GOT3 (cell line): ENCODE results near the gene TGM5.
"Not testable (repeated sequence)": the region's sequence is repeated elsewhere in the genome, so short reads cannot be mapped to it uniquely, and the experiment has no call there.

Experiments
- DNase-seq: peaks from one replicate; lab custom pipeline; 2025; ENCODE audit warnings: mixed read lengths; lab: John Stamatoyannopoulos, UW

TGM5 gene, protein sequence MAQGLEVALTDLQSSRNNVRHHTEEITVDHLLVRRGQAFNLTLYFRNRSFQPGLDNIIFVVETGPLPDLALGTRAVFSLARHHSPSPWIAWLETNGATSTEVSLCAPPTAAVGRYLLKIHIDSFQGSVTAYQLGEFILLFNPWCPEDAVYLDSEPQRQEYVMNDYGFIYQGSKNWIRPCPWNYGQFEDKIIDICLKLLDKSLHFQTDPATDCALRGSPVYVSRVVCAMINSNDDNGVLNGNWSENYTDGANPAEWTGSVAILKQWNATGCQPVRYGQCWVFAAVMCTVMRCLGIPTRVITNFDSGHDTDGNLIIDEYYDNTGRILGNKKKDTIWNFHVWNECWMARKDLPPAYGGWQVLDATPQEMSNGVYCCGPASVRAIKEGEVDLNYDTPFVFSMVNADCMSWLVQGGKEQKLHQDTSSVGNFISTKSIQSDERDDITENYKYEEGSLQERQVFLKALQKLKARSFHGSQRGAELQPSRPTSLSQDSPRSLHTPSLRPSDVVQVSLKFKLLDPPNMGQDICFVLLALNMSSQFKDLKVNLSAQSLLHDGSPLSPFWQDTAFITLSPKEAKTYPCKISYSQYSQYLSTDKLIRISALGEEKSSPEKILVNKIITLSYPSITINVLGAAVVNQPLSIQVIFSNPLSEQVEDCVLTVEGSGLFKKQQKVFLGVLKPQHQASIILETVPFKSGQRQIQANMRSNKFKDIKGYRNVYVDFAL

DNA sequence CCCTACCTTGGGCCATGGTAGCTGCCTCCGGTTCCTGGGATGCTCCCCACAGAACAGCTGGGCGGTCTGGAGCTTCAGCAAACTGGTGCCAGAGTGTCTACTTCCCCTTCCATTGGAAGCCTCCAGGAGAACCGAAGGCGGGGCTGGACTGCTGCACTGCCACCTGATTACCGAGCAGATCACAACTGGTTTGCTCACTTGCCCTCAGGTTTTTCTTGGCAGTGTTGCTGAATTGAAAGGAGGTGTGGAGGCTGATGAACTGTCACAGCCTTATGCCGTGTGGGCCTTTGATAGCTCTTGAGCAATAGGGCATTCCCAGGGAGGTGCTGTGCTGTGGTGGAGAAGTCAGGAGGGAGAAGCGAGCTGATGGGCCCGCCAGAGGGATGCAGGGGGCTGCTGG is at the start of gene TGM5:
Gene TGM5 (minus strand): TSS at position 95 of the 400 bp plus-strand sequence. CDS start 79 bp downstream, at position 16.
- no peak for DNase-seq

DNA sequence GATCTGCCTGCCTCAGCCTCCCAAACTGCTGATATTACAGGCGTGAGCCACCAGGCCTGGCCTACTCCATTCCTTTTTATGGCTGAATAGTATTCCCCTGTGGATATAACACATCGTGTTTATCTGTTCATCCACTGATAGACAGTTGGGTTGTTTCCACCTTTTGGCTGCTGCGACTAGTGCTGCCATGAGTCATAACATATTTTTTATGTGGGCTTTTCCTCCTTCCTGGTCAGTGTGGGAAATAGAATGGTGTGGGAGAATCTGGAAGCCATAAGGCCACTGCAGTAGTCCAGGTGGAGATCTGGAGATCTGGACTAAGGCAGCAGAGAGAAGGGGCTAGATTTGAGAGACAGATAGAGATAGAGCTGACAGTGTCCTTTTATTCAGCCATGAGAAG is 47.4 kb upstream of the TGM5 start:
- no peak for DNase-seq

DNA sequence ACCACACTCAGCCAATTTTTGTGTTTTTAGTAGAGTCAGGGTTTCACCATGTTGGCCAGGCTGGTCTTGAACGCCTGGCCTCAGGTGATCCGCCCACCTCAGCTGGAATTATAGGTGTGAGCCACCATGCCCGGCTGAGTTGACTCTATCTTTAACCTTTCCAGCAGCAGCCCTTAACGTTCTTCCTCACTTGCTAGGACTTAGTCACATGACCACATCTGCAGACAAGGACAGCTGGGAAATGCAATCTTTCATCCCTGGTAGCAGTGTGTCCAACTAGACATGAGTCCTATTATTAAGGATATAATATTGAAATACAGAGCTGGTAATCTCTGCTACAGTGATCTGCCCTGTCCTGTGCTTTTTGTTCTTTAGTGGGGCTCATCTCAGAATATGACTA is 45.6 kb upstream of the TGM5 start:
- no peak for DNase-seq

DNA sequence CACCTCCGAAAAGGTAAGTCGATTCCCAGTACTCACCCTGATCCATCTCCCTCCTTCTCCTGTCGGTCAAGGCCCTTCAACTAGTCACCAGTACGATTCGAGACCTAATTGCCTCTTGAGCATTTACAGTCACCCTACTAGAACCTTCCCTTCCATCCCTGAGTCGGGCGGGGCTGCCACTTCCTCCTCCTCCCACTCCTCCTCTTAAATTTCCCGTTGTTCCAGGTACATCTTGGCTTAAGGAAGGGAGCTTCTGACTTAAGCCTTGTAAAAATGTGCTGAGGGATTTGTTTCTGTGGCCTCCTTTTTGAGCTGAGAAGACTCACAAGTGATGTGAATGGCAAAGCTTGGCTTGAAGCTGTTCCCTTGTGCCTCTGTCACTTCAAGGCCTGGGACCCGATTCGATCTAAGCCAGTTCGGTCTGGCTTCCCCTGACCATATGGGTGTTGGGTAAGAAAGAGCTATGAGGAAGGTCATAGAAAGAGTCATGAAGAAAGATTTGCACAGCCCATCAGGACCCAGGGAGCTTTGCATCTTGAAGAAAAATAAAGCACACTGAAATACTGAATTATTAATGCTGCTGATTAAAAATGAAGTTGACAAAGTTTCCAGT is 35.6 kb upstream of the TGM5 start, which contains the start of gene TGM7:
Gene TGM7 (minus strand): TSS at position 51 of the 613 bp plus-strand sequence.
- no peak for DNase-seq

DNA sequence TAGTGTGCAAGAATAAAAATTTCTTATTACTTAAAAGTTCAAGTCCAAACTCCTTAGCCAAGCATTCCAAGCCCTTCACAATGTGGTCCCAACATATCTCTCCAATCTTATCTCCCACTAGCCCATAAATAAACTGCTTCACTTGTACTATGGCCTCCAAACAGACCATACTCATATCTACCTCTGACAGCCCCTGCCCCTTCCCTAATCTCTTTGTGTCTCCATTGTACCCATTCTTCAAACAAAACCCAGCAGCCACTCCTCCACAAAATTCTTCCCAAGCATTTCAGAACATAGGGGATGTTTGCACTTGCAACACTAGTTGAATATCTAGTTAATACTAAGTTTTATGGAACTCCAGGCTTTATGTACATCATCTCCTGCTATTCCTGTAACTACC is 33.2 kb upstream of the TGM5 start:
- DNase-seq = no peak

DNA sequence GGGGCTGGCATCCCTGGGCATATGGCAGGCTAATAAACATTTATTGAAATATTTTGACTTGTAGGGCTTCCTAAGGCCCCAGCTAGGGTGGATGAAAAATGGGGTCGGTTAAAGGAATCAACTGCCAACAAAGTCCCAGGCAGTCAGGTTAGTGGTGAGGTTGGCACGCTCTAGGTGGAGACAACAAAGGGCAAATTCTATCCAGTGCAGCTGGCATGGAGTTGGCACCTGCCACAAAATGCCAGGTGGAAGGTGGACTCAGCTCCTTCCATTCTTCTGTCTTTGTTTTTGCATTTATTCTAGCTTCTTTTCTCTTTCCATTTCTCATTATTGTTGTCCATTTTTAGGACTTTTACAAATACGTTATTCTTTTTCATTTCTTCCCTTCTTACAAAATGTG is 32.7 kb upstream of the TGM5 start:
- no peak for DNase-seq

DNA sequence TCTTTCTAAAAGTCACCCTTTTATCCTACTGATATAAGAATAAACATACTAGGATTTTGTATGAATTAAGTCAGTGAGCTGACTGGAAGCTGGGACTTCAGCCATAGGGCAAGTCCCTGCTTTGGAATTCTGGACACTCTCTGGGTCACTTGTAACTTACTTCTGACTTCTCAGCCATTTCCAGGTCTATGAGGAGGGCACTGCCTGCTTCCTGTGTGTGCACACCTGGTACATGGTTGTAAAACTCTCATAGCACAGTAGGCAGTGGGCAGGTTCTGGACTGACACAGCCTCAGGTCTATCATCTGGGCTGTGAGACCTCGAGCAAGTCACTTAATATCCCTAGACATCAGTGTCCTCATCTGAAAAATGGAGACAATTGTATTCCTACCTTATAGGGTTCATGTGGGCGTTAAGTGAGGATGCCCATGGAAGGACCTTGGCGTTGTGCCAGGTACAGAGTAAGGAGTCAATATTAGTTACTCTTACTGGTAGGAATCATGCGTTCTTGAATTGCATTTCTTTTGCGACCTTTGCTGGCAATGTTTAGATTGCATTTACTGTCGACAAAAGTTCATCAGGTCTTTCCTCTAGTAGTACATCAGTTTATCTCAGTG is 27.5 kb upstream of the TGM5 start:
- no peak for DNase-seq

DNA sequence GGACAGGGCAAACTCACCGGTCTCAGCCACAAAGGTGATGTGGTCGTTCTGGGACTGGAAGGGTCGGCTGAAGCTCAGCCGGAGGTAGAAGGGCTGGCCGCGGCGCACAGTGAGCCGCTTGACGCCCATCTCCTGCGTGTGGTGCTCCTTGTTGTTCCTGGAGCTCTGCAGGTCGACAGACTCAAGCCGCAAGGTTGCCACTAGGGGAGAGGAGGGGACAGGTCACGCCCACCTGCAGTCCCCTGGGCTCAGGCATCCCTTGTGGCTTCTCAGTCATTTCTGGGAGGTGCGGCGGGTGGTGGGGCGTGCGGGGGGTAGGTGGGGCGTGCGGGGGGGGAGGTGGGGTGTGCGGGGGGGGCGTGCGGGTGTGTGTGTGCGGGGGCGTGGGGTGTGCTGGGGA is 26.7 kb upstream of the TGM5 start:
- DNase-seq = no peak

DNA sequence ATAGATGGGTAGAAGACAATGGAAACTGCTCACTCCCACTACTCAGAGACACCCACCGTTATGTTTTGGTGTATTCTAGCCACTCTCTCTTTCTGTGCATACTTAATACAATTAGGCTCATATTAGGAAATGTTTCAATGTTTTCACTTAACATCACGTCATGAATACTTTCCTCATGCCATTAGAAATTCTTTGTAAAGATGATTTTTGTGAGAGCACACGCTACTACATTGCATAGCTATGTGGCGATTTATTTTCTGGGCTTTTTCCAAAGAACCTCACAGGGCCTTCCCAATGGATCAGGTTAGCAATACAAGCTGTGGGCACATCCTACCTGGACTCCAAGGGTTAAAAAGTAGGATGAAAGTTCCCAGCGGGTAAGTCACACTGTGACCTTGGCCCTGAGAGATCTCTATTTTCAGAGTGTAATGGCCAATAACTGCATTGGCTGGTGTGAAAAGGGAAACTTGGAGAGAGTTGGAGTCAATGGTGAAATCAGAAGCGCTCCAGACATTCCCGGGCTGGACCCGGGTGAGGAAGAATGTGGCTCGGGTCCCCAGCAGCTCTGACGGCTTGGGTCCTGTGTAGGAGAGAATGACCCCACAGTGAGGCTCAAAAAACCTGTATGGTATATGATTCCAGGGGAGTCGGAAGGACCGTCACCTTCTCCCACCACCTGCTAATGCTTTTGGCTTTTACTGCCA is 25.8 kb upstream of the TGM5 start:
- DNase-seq = no peak

DNA sequence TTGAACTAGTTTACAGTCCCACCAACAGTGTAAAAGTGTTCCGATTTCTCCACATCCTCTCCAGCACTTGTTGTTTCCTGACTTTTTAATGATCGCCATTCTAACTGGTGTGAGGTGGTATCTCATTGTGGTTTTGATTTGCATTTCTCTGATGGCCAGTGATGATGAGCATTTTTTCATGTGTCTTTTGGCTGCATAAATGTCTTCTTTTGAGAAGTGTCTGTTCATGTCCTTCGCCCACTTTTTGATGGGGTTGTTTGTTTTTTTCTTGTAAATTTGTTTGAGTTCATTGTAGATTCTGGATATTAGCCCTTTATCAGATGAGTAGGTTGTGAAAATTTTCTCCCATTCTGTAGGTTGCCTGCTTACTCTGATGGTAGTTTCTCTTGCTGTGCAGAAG is 22.9 kb upstream of the TGM5 start:
- not testable (repeated sequence) for DNase-seq

DNA sequence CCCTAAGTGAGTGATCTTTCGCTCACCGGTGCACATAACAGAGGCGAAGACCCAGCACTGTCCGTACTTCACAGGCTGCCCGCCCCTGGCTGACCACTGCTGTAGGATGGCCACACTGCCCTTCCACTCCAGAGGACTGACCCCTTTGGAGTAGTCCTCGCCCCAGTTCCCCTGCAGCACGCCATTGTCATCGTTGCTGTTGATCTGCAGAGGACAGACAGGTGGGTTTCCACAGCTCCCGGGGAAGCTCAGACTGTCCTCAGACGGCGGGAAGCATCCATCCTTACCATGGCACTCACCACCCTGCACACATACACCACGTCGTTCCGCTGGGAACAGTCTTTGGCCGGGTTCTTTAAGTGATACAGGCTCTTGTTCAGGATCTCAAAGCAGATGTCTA is 20.5 kb upstream of the TGM5 start:
- DNase-seq = no peak

DNA sequence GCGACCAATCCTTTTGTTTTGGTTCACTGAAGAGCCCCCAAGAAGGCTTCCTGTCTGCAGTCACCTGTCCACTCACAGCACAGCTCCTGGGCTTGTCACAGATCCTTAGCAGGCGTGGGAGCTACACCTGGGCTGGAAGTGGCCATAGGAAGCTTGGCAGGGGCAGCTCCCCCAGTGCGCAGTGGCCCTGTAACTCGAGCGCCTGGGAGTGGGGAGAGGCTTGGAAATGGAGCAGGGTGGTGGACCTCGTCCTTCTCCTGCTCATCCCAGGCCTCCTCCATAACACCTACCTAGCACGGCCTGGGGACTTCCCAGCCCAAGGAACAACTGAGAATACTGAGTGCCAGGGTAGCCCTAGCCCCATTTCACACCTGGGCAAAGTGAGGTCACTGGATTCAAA is 19.3 kb upstream of the TGM5 start:
- no peak for DNase-seq

DNA sequence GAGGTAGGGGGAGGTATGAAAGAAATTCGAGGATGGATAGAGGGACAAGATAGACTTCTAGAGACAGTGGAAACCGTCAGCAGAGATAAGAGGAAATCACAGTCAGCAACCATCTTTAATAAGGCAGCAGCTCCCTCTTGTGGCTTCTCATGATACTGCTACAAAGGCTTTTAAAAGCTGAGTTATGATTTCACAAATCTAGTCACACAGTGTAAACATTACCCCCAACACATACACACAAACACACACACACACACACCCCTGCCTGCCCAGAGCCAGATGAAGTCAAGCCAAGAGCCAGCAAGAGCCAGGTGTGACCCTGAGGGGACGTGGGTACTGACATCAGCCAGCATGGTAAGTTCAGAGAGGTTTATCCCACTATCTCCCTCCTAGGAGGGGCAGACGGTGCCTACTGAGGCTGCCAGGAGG is 18.9 kb upstream of the TGM5 start:
- no peak for DNase-seq

DNA sequence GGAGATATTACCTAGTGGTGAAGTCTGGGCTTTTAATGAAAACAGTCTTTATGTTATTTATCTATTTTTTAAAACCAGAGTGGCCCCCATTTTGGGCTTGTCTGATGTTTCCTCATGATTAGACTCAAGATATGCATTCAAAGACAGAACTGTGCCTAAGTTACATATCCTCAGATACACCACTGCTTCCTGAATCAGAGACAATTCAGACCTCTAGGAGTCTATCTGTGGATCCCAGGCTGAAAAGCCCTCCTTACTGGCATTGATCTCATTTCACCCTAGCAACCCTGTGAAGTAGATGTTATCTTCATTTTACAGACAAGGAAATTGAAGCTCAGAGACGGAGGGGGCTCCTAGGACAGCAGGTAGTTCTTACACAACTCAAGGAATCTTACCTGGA is 16.8 kb upstream of the TGM5 start:
- DNase-seq = no peak

DNA sequence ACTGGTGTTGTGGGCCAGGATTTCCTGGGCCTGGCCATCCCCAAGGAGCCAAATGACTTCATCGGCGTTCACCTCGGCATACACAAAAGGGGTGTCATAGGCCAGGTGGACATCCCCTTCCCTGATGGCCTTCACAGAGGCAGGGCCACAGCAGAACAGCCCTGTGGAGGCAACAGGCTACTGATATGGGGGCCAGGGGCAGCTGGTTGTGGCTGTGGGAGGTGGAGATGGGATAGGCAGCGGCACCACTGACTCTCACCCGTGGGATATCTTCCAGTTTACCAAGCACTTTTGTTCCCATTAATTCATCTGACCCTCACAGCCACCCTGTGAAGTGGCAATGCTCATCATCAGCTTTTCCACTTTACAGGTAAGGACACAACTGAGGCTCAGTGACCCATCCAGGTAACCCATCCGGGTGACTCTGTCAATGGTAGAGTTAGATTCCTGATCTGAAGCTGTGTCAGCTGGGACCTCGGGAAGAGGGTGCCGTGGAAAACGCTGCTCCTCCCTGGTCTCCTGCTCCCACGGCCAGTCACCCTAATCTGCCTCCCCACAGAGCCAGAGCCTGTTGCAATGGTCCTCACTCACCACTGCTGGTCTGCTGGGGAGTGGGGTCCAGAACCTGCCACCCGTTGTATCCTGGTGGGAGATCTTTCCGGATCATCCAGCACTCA is 15.3 kb upstream of the TGM5 start:
- no peak for DNase-seq

DNA sequence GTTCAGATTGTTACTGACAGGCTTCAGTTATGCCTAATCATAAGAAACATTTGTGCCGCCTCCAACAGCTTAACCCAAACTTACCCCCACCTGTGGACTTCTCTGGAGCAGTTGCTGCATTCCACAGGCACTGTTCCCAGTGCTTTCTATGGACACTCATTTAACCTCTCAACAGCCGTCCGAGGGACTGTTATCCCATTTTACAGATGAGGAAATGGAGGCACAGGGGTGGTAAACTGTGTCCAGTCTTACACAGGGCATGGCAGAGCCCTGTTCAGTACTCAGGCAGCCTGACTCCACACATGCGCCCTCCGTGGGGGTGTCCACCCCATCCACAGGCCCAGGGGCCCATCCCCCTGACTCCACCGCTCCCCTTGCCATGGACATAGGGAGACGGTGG is 14.3 kb upstream of the TGM5 start:
- DNase-seq = no peak

DNA sequence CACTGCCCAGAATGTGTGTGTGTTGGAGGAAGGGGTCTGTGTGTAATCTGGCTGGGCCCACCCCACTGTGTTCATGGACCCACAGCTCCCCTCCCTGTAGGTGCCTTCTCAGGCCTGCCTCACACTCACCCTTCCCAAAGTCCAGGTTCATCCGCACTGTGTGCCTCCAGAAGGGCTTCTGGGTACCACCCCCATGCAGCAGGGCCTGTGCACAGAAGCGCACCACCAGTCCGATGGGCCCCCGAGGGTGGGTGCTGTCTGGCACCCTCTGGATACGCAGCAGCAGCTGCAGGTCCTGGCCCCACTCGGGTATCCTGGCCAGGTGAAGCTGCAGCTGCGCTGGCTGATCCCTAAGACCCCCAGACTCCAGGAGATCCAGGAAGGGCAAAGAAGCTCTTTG is 12.8 kb upstream of the TGM5 start:
- DNase-seq = no peak

DNA sequence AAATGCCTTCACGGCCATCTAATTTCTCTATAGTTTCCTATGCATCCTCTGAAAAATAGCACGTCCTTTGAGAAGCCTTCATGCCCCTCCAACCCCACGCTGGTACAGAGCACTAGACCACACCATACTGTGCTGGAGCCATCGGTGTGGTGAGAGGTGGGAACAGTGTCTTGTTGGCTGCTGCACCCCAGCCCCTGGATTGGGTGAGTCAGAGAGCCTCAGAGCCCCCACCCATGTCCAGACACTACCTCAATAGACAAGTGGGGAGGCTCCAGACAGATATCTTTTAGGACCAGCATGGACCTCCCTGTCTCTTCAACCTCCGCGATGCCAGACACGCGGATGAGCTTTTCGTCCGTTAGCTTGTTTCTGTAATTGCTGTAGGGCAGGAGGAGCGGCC is 12.1 kb upstream of the TGM5 start:
- DNase-seq = no peak

DNA sequence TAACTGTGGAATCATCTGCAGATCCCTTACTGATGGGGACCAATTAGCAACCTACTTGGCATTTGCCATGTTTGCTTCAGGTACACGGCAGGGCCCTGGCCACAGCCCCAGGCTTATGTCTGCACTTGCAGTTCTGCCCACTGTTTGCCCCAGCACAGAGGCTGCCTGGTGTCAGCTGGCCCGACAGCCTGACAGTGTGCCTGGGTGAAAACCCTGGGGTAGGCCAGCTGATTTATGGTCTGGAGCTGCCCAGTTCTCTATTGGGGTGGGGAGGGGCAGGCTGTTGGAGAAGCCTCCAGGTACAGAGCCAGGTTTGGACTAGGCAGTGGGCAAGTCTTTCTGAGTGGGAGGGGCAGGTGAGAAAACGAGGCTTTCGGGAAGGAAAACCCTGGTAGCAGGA is 11.2 kb upstream of the TGM5 start:
- DNase-seq = no peak

DNA sequence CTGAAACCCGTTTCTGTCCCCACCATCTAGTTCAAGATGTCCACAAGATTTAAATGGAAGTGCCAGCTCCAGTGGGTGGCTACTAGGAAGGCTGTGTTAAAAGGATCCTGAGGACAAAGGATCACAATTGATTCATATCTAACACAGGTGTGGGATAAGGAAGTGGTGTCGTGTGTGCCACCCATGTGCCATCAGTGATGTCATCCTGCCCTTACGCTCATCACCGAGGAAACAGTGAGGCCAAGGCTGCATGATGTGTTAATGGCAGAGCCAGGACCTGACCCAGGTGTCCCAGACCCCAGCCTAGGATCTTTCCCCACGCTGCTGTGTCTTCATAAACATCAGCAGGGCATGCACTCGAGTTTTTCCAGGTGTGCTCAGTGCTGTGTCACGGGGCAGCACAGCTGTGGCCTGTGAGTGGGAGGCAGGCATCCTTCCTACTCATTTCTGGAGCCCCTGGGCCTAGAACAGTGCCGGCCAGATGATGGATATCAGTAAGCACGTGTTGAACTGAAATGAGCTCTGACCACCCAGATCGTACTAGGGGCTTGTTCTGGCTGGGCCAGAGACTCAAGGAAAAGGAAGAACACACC is 10.6 kb upstream of the TGM5 start:
- no peak for DNase-seq
